Measurements from ENCODE around the gene DCLK1. TPM values are rescaled to one million over a fixed set of nuclear protein-coding genes. Genes with fewer than 3 reads are reported as not detected.

The DCLK1 gene
- total RNA-seq, 5 donors from 2014 or later (not counting 1 experiment from before 2014, with no cell fraction given), result 0.03 to 0.09 TPM; not detected in 3

DNA sequence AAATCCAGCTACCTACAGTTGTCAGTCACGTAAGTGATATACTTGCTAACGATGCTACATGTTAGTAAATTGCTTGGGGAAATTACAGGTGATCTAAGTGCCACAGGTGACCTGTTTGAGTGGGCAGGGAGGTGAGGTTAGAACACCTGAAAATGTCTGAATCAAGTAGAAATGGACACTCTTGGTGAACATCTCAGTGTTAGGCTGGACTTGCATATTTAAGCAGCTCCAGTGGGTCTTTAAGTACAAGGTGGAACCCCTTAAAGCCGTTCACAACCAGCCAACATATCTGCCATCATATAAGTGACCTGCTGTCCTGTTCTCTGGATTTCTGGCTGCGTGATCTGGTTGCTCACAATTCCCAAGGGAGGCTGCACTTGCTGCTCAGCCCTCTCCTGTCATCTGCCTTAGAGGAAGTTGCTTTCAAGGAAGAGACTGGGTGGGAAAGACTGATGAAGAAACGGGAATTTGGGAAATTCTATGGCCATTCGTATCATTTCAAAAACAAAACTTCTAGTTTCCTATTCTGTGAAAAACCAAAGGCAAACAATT is 244.0 kb downstream of the DCLK1 start:
- no peaks in the 10 kb centered on the region for H3K4me1 Mint-ChIP-seq
- Histone ChIP-seq H3K4me1 (ENCODE audit: control insufficient read depth in 1 of 2, extremely low read depth in 1 of 2, insufficient read depth in 2 of 2, low read length in 2 of 2) (no peaks in the 10 kb centered on the region), H3K9me3 (no peaks in the 10 kb centered on the region), H3K36me3 (ENCODE audit: control insufficient read depth in 2 of 2, extremely low read depth in 1 of 2, insufficient read depth in 1 of 2, low read length in 1 of 2) (no peaks in the 10 kb centered on the region), H3K27me3 (replicated peaks in 1 of 2; ENCODE audit: control insufficient read depth in 2 of 2, extremely low read depth in 1 of 2, insufficient read depth in 2 of 2, low read length in 1 of 2) (no peaks in the 10 kb centered on the region), H3K27ac (ENCODE audit: low read length) (no peak overlapping the region), H3K4me3 (ENCODE audit: control insufficient read depth in 1 of 2, extremely low read depth in 1 of 2, low read length in 1 of 2) (no peak overlapping the region)
- no CpG with 5 or more reads among the region's 6 CpGs for WGBS (ENCODE audit: insufficient coverage)
- ChIA-PET CTCF (interaction anchor here in 1 of 2 donors (0.6 kb wide), 1 partner anchor 30 kb away, joined by 3 read pairs; no protein-coding TSS in a partner anchor), POLR2A (no interaction called here)
- H3K36me3 Mint-ChIP-seq, result no peaks in the 10 kb centered on the region
- H3K27ac Mint-ChIP-seq, result no peak overlapping the region
- no peaks in the 10 kb centered on the region for H3K27me3 Mint-ChIP-seq
- H3K9me3 Mint-ChIP-seq, result peaks cover 0 to 11% (median 6%) of the 10 kb centered on the region in 3 donors
- ATAC-seq (replicated peaks in 1 of 4) (no peak), DNase-seq (no peak)
- no peak overlapping the region for H3K4me3 Mint-ChIP-seq

DNA sequence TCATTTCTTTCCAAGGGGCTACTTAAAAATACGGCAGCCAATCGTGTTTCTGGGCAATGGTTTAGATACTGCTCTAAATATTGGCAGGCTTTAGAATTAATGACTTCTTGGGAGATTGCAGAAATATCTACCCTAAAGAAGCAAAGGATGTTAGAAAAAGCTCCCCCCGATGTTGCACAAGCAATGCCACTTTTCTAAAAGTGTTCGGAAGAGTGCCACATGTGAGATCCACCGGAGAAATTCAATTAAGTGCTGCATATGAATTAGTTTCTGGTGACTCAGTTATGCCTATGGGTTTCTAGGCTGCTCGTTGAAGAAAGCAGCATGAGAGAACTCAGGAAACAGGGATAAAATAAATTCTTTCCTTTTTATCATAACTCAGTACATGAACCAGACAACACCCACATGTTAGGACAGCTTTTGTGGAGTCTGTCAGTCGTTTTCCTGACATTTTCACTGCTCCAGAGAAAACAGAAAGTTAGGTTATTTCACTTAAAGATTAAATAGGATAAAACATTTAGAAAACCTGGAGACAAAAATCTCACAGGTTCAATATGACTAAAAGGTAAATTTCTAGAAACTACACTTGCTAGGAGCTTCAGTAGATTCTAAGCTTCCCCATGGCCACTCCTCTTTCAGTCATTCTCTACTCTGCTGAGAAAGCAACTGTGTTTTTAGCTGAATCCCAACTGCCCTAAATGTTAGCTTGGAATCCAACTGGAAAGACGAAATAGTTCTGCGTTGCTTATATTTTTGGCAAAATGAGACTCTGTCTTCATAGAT is 244.7 kb downstream of the DCLK1 start:
- no peak overlapping the region for H3K27ac Mint-ChIP-seq
- H3K4me1 Mint-ChIP-seq, result no peaks in the 10 kb centered on the region
- Histone ChIP-seq H3K4me3 (ENCODE audit: control insufficient read depth in 1 of 2, extremely low read depth in 1 of 2, low read length in 1 of 2) (no peak overlapping the region), H3K36me3 (ENCODE audit: control insufficient read depth in 2 of 2, extremely low read depth in 1 of 2, insufficient read depth in 1 of 2, low read length in 1 of 2) (no peaks in the 10 kb centered on the region), H3K27ac (ENCODE audit: low read length) (no peak overlapping the region), H3K9me3 (no peaks in the 10 kb centered on the region), H3K4me1 (ENCODE audit: control insufficient read depth in 1 of 2, extremely low read depth in 1 of 2, insufficient read depth in 2 of 2, low read length in 2 of 2) (no peaks in the 10 kb centered on the region), H3K27me3 (replicated peaks in 1 of 2; ENCODE audit: control insufficient read depth in 2 of 2, extremely low read depth in 1 of 2, insufficient read depth in 2 of 2, low read length in 1 of 2) (no peaks in the 10 kb centered on the region)
- ChIA-PET CTCF (interaction anchor here in 1 of 2 donors (0.6 kb wide), 1 partner anchor 31 kb away, joined by 3 read pairs; no protein-coding TSS in a partner anchor), POLR2A (no interaction called here)
- DNase-seq, result no peak
- no peaks in the 10 kb centered on the region for H3K36me3 Mint-ChIP-seq
- H3K4me3 Mint-ChIP-seq, result no peak overlapping the region
- peaks cover 0 to 17% (median 7%) of the 10 kb centered on the region in 3 donors for H3K9me3 Mint-ChIP-seq
- no peak for ATAC-seq (replicated peaks in 1 of 4)
- WGBS (ENCODE audit: insufficient coverage), result 95% methylated on average over 3 of the region's 9 CpGs
- no peaks in the 10 kb centered on the region for H3K27me3 Mint-ChIP-seq

DNA sequence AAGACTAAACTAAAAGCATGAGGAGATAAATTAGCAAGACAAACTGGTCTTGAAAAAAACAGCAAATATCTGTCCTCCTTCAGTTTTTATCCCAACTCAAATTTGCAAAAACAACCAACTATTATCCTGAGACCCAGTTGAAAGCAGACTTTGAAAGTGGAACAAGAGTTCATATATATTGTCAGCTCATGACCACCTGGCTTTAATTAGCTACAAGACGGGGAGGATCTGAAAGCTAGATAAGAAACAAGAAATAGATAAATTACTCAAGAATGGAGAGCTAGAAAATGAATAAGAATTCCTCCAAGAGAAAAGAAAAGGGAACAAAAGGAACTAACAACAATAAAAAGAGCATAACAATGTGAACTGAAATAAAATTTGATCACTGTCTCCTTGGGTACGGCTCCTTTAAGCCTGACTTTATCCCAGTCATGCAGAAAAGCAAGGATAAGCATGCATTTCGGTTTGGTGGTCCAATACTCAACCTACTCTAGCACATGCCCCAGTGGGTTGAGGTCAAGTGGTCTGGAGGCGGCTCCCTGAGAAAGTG is 246.9 kb downstream of the DCLK1 start:
- no peak for ATAC-seq (replicated peaks in 1 of 4)
- POLR2A ChIA-PET, result no interaction called here
- 80% methylated on average over 1 of the region's 4 CpGs for WGBS (ENCODE audit: insufficient coverage)
- H3K27ac ChIP-seq (ENCODE audit: low read length), result no peak overlapping the region
- no peak for DNase-seq
- Mint-ChIP-seq H3K27me3 (no peaks in the 10 kb centered on the region), H3K36me3 (no peaks in the 10 kb centered on the region), H3K4me3 (no peak overlapping the region), H3K4me1 (no peaks in the 10 kb centered on the region), H3K9me3 (peaks cover 0 to 19% (median 7%) of the 10 kb centered on the region in 3 donors), H3K27ac (no peak overlapping the region)
- H3K27me3 ChIP-seq (replicated peaks in 1 of 2; ENCODE audit: control insufficient read depth in 2 of 2, extremely low read depth in 1 of 2, insufficient read depth in 2 of 2, low read length in 1 of 2), result no peaks in the 10 kb centered on the region
- CTCF ChIA-PET, result no interaction called here
- no peaks in the 10 kb centered on the region for H3K9me3 ChIP-seq
- no peaks in the 10 kb centered on the region for H3K4me1 ChIP-seq (ENCODE audit: control insufficient read depth in 1 of 2, extremely low read depth in 1 of 2, insufficient read depth in 2 of 2, low read length in 2 of 2)
- H3K4me3 ChIP-seq (ENCODE audit: control insufficient read depth in 1 of 2, extremely low read depth in 1 of 2, low read length in 1 of 2), result no peak overlapping the region
- no peaks in the 10 kb centered on the region for H3K36me3 ChIP-seq (ENCODE audit: control insufficient read depth in 2 of 2, extremely low read depth in 1 of 2, insufficient read depth in 1 of 2, low read length in 1 of 2)

DNA sequence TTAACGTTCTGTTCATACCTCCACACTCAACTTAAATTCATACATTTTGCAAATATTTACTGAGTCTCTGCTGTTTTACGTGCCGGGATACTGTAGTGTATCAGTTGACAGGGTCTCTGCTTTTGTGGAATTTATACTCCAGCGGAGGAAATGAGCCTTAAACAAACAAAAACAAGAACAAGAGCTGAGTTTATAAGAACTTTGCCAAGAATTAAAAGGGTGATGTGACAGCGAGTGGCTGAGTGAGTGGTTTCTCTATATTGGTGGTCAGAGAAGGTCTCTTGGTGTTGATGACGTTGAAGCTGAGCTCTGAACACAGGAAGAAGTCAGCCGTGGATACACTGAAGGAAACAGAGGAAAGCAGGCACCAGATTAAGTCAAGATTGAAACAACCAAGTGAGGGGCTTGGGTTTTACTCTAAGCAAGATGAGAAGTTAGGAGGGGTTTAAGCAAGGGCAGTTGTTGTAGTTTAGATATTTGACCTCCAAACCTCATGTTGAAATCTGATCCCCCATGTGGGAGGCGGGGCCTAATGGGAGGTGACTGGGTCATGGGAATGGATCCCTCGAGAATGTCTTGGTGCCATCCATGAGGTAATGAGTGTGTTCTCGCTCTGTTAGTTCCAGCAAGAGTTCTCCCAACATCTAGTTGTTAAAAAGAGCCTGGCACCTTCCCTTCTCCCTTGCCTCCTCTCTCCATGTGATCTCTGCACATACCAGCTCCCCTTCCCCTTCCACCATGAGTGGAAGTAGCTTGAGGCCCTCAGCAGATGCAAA is 248.3 kb downstream of the DCLK1 start:
- Mint-ChIP-seq H3K27me3 (no peaks in the 10 kb centered on the region), H3K27ac (no peak overlapping the region), H3K4me3 (no peak overlapping the region), H3K36me3 (no peaks in the 10 kb centered on the region), H3K4me1 (no peaks in the 10 kb centered on the region), H3K9me3 (peaks cover 0 to 19% (median 7%) of the 10 kb centered on the region in 3 donors)
- ATAC-seq (replicated peaks in 1 of 4), result no peak
- H3K9me3 ChIP-seq, result no peaks in the 10 kb centered on the region
- DNase-seq, result no peak
- no peaks in the 10 kb centered on the region for H3K36me3 ChIP-seq (ENCODE audit: control insufficient read depth in 2 of 2, extremely low read depth in 1 of 2, insufficient read depth in 1 of 2, low read length in 1 of 2)
- H3K27ac ChIP-seq (ENCODE audit: low read length), result no peak overlapping the region
- no peaks in the 10 kb centered on the region for H3K27me3 ChIP-seq (replicated peaks in 1 of 2; ENCODE audit: control insufficient read depth in 2 of 2, extremely low read depth in 1 of 2, insufficient read depth in 2 of 2, low read length in 1 of 2)
- H3K4me3 ChIP-seq (ENCODE audit: control insufficient read depth in 1 of 2, extremely low read depth in 1 of 2, low read length in 1 of 2), result no peak overlapping the region
- POLR2A ChIA-PET, result no interaction called here
- H3K4me1 ChIP-seq (ENCODE audit: control insufficient read depth in 1 of 2, extremely low read depth in 1 of 2, insufficient read depth in 2 of 2, low read length in 2 of 2), result no peaks in the 10 kb centered on the region
- CTCF ChIA-PET, result no interaction called here
- 48% methylated on average over 4 of the region's 10 CpGs for WGBS (ENCODE audit: insufficient coverage)

DNA sequence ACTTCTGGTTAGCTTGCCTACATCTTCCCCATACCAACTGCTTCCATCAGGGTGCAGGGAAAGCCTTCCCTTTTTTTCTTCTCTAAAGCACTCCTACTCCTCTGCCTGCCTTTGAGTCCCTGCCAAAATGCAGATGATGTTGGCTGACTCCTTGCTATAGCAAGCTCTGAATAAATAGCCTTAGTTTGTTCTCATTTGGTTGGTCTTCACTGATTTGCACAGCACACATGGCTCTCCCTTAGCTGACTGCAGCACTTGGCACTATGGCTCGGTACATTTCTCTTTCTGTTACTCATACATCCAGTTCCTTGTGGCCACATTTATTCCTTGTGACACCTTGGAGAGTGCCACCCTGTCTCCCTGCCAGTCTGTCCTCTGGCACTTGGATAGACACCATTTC is 249.8 kb downstream of the DCLK1 start:
- DNase-seq (no peak), ATAC-seq (replicated peaks in 1 of 4) (no peak)
- Histone ChIP-seq H3K36me3 (ENCODE audit: control insufficient read depth in 2 of 2, extremely low read depth in 1 of 2, insufficient read depth in 1 of 2, low read length in 1 of 2) (no peaks in the 10 kb centered on the region), H3K4me1 (ENCODE audit: control insufficient read depth in 1 of 2, extremely low read depth in 1 of 2, insufficient read depth in 2 of 2, low read length in 2 of 2) (no peaks in the 10 kb centered on the region), H3K27me3 (replicated peaks in 1 of 2; ENCODE audit: control insufficient read depth in 2 of 2, extremely low read depth in 1 of 2, insufficient read depth in 2 of 2, low read length in 1 of 2) (no peaks in the 10 kb centered on the region), H3K27ac (ENCODE audit: low read length) (no peak overlapping the region), H3K4me3 (ENCODE audit: control insufficient read depth in 1 of 2, extremely low read depth in 1 of 2, low read length in 1 of 2) (no peak overlapping the region), H3K9me3 (no peaks in the 10 kb centered on the region)
- no peaks in the 10 kb centered on the region for H3K4me1 Mint-ChIP-seq
- ChIA-PET POLR2A (no interaction called here), CTCF (no interaction called here)
- no peak overlapping the region for H3K27ac Mint-ChIP-seq
- WGBS (ENCODE audit: insufficient coverage), result 83% methylated on average over 1 of the region's 1 CpG
- no peak overlapping the region for H3K4me3 Mint-ChIP-seq
- no peaks in the 10 kb centered on the region for H3K36me3 Mint-ChIP-seq
- peaks cover 0 to 19% (median 7%) of the 10 kb centered on the region in 3 donors for H3K9me3 Mint-ChIP-seq
- no peaks in the 10 kb centered on the region for H3K27me3 Mint-ChIP-seq

DNA sequence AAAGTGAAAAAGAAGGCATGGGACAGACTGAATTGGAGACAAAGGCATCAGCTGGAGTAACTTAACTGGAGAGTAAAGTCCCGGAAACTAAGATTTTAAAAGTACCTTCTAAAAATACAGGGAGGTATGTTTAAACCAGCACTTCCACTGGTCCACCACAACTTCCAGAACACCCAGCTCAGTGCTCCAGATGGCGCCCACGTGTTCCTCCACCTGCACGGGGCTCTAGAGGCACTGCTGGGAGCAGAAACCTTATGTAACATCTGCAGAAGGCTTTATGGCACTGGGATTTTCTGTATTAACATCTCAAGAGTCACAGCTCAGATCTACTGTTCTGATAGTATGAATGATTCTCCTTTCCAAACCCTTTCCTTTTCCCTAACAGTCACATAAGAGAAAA is 252.1 kb downstream of the DCLK1 start:
- Histone ChIP-seq H3K27ac (ENCODE audit: low read length) (no peak overlapping the region), H3K4me1 (ENCODE audit: control insufficient read depth in 1 of 2, extremely low read depth in 1 of 2, insufficient read depth in 2 of 2, low read length in 2 of 2) (no peaks in the 10 kb centered on the region), H3K4me3 (ENCODE audit: control insufficient read depth in 1 of 2, extremely low read depth in 1 of 2, low read length in 1 of 2) (no peak overlapping the region), H3K36me3 (ENCODE audit: control insufficient read depth in 2 of 2, extremely low read depth in 1 of 2, insufficient read depth in 1 of 2, low read length in 1 of 2) (no peaks in the 10 kb centered on the region), H3K27me3 (replicated peaks in 1 of 2; ENCODE audit: control insufficient read depth in 2 of 2, extremely low read depth in 1 of 2, insufficient read depth in 2 of 2, low read length in 1 of 2) (no peaks in the 10 kb centered on the region), H3K9me3 (no peaks in the 10 kb centered on the region)
- no peak overlapping the region for H3K4me3 Mint-ChIP-seq
- H3K4me1 Mint-ChIP-seq, result no peaks in the 10 kb centered on the region
- DNase-seq (no peak), ATAC-seq (replicated peaks in 1 of 4) (no peak)
- H3K36me3 Mint-ChIP-seq, result no peaks in the 10 kb centered on the region
- H3K9me3 Mint-ChIP-seq, result peaks cover 0 to 24% (median 12%) of the 10 kb centered on the region in 3 donors
- ChIA-PET POLR2A (no interaction called here), CTCF (no interaction called here)
- H3K27ac Mint-ChIP-seq, result no peak overlapping the region
- H3K27me3 Mint-ChIP-seq, result no peaks in the 10 kb centered on the region
- no CpG with 5 or more reads among the region's 4 CpGs for WGBS (ENCODE audit: insufficient coverage)
